ENCODE measurements around the gene CEP78. TPM values are rescaled to one million over a fixed set of nuclear protein-coding genes. Genes with fewer than 3 reads are reported as not detected.

Gene CEP78
- total RNA-seq, 1 experiment from 2014 or later: 57.8 TPM

GRCh38 chr9:78304357-78304756 is 68.5 kb downstream of the CEP78 start:
- no peak for TF ChIP-seq CTCF (conservative IDR thresholded peaks at IDR 0.05)
- Histone ChIP-seq H3K23me2 (ENCODE audit: insufficient read length, low read depth, low read length, poor library complexity, severe bottlenecking) (no peaks in the 10 kb centered on the region), H3K4ac (ENCODE audit: low read depth, low read length) (no peak overlapping the region), H4K5ac (ENCODE audit: insufficient read length, low read depth, low read length) (no peak overlapping the region), H2AFZ (ENCODE audit: low read length) (no peak overlapping the region), H2AK5ac (ENCODE audit: insufficient read length, low read length) (no peak overlapping the region), H3K56ac (ENCODE audit: insufficient read length, low read depth, low read length) (no peak overlapping the region), H4K91ac (ENCODE audit: insufficient read length, low read depth, low read length) (no peak overlapping the region), H3K9ac (ENCODE audit: extremely low read depth, insufficient read length, low read length) (no peak overlapping the region), H3K27me3 (ENCODE audit: insufficient read depth, low read length) (no peaks in the 10 kb centered on the region), H3K79me1 (ENCODE audit: insufficient read depth, low read depth, low read length, poor library complexity, severe bottlenecking) (peaks cover 10% of the 10 kb centered on the region), H3K4me2 (ENCODE audit: insufficient read depth, insufficient read length, low read length) (no peak overlapping the region), H3K79me2 (ENCODE audit: insufficient read depth, low read length) (peaks cover 9% of the 10 kb centered on the region; the same call in 1 of the 2 replicates), H3K9me3 (ENCODE audit: control insufficient read depth, low read depth, low read length) (no peaks in the 10 kb centered on the region), H4K8ac (replicated peaks; ENCODE audit: insufficient read length, low read depth, low read length) (no peak overlapping the region), H2BK5ac (ENCODE audit: insufficient read length, low read length) (no peak overlapping the region), H2BK15ac (ENCODE audit: low read depth, low read length) (no peak overlapping the region), H3K27ac (ENCODE audit: insufficient read length, low read depth, low read length) (no peak overlapping the region), H3T11ph (ENCODE audit: low read length) (no peak overlapping the region), H2BK20ac (ENCODE audit: low read depth, low read length, poor library complexity, severe bottlenecking) (no peak overlapping the region), H3K18ac (ENCODE audit: insufficient read length, low read depth, low read length) (no peak overlapping the region), H3K4me1 (ENCODE audit: insufficient read depth, low read length) (no peaks in the 10 kb centered on the region), H3K14ac (ENCODE audit: insufficient read depth, low read length) (no peak overlapping the region), H2BK12ac (ENCODE audit: insufficient read length, low read depth, low read length) (no peak overlapping the region), H3K23ac (ENCODE audit: insufficient read length, low read depth, low read length) (no peak overlapping the region), H4K20me1 (ENCODE audit: control insufficient read depth, insufficient read depth, insufficient read length) (no peaks in the 10 kb centered on the region), H2BK120ac (ENCODE audit: low read depth, low read length, poor library complexity, severe bottlenecking) (no peak overlapping the region)
- Mint-ChIP-seq H3K9me3 (no peaks in the 10 kb centered on the region), H3K4me3 (no peak overlapping the region), H3K27ac (no peak overlapping the region; a peak in 1 of 7 replicates), H3K4me1 (peaks cover 2 to 8% of the 10 kb centered on the region in 2 experiments; a peak in 3 of 4 replicates), H3K36me3 (ENCODE audit: insufficient read depth in 1 of 3, low read depth in 3 of 3) (peaks cover 74 to 94% (median 90%) of the 10 kb centered on the region in 3 experiments), H3K27me3 (ENCODE audit: low read depth) (no peaks in the 10 kb centered on the region)
- DNase-seq: no peak
- WGBS (ENCODE audit: extremely low coverage, insufficient read length, low lambda C conversion rate): no CpG with 5 or more reads among the region's 1 CpG
